Measurements from ENCODE around the gene SPOCK1.
A peak's percentile ranks its signal among the peaks of the same experiment; 100 is the strongest.

Gene SPOCK1

DNA sequence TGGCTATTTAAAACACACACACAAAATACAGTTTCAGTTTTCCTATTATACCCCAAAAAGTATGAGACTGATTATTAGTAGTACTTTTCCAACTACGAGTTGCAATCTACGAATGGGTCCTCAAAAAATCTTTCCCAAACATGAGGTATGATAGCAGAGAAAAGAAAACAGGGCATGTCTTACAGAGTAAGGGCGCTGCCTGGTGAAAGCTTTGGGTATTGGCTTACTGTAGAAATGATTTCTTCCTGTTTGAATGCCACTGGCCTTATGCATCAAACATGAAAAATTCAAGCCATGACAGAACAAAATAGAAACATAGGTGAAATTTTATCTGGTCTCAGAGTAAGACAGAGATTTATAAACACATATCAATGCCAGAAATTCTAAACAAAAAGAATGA, 448.0 kb downstream of the SPOCK1 start:
- no peak overlapping the region for H3K4me3 ChIP-seq (ENCODE audit: control insufficient read depth, low read depth, low read length)
- TF ChIP-seq, protein P1, sequence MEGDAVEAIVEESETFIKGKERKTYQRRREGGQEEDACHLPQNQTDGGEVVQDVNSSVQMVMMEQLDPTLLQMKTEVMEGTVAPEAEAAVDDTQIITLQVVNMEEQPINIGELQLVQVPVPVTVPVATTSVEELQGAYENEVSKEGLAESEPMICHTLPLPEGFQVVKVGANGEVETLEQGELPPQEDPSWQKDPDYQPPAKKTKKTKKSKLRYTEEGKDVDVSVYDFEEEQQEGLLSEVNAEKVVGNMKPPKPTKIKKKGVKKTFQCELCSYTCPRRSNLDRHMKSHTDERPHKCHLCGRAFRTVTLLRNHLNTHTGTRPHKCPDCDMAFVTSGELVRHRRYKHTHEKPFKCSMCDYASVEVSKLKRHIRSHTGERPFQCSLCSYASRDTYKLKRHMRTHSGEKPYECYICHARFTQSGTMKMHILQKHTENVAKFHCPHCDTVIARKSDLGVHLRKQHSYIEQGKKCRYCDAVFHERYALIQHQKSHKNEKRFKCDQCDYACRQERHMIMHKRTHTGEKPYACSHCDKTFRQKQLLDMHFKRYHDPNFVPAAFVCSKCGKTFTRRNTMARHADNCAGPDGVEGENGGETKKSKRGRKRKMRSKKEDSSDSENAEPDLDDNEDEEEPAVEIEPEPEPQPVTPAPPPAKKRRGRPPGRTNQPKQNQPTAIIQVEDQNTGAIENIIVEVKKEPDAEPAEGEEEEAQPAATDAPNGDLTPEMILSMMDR (conservative IDR thresholded peaks at IDR 0.05; ENCODE audit: control insufficient read depth, insufficient read depth, low read depth, low read length): peak; percentile 20
- DNase-seq (ENCODE audit: low read depth): no peak

DNA sequence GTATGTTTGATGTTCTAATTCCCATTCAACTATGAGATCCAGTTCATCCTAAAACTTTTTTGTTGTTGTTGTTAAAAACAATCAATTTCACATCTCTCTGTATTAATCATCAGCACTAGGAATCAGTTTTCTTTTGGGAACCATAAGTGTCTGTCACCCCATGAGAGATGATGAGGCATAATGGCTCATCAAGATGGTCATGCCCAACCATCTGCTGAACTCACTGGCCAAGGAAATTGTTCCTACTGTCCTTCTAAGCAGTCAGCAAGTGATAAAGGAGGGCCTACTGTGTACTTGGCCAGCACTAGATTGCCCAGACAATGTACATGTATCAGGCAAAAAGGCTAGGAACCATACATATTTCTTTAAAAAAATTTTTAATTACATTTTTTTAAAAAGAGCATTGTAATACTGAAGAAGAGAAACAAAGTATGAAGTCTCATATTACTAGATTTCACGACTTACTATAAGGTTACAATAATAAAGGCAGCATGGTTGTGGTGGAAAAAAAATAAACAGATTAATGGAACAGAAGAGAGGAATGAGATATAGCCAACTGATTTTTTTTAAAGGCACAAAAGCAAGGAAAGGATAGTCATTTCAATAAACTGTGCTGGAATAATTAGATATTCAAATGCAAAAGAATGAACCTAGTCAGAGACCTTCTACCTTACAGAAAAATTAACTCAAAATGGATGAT, 458.3 kb downstream of the SPOCK1 start:
- DNase-seq (ENCODE audit: low read depth): peak; percentile 64
- H3K4me3 ChIP-seq (ENCODE audit: control insufficient read depth, low read depth, low read length): no peak overlapping the region
- TF ChIP-seq, protein P1 (conservative IDR thresholded peaks at IDR 0.05; ENCODE audit: control insufficient read depth, insufficient read depth, low read depth, low read length): no peak

DNA sequence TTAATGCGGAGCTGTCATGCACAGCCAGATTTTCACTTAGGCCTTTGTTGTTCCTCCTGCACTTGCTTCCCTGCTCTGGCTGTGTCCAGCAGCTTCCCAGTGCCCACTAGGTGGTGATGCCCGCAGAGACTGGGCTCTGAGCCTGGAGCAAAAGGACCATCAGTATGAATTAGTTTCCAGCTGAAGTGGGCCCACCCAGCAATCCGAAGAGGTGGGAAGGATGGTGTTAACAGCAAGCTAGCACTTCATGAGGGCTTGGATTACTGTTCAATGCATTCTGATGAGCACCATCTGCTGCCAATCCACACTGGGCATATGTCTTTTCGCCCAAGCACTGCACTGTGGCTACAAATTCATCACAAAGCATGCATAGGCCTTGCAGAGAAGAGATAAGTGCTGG, 459.1 kb downstream of the SPOCK1 start:
- no peak overlapping the region for H3K4me3 ChIP-seq (ENCODE audit: control insufficient read depth, low read depth, low read length)
- no peak for DNase-seq (ENCODE audit: low read depth)
- TF ChIP-seq, protein P1 (conservative IDR thresholded peaks at IDR 0.05; ENCODE audit: control insufficient read depth, insufficient read depth, low read depth, low read length): no peak

DNA sequence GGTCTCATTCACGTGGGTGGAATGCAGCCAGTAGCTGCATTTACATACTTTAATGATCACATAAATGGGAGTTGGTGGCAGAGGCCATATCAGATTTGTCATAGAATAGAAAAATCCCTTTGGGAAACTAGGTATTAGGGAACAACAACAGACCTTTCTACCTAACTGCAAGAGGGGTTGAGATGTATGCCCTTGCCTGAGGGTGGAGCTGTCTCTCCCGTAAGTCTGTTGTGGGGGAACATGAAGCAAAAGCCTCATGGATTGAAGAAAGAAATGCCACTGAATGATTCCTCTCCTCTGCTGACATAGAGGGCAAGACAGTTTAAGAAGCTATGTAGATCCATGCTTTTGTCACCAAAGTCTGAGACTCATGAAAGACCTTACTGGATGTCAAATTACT, 461.3 kb downstream of the SPOCK1 start:
- no peak overlapping the region for H3K4me3 ChIP-seq (ENCODE audit: control insufficient read depth, low read depth, low read length)
- TF ChIP-seq, protein P1 (conservative IDR thresholded peaks at IDR 0.05; ENCODE audit: control insufficient read depth, insufficient read depth, low read depth, low read length): no peak
- DNase-seq (ENCODE audit: low read depth): no peak

DNA sequence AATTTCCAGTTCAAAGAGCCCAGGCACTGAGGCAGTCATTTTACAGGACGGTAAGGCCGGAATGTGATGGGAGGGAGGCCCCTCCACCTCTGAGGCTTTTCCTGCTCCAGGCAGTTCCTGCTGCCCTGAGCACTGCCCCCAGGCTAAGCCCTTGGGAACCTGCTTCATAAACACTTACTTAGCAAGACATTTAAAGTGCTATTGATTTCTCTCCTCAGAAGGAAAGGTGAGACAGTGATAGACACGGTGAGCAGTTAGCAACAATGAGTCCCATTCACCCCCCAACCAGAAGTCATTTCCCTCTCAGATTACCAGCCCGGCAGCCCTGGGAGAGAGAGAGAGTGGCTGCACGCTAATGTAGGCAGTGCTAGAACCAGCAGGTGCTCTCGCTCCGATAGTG, 462.5 kb downstream of the SPOCK1 start:
- DNase-seq (ENCODE audit: low read depth): no peak
- TF ChIP-seq, protein P1 (conservative IDR thresholded peaks at IDR 0.05; ENCODE audit: control insufficient read depth, insufficient read depth, low read depth, low read length): no peak
- H3K4me3 ChIP-seq (ENCODE audit: control insufficient read depth, low read depth, low read length): no peak overlapping the region

DNA sequence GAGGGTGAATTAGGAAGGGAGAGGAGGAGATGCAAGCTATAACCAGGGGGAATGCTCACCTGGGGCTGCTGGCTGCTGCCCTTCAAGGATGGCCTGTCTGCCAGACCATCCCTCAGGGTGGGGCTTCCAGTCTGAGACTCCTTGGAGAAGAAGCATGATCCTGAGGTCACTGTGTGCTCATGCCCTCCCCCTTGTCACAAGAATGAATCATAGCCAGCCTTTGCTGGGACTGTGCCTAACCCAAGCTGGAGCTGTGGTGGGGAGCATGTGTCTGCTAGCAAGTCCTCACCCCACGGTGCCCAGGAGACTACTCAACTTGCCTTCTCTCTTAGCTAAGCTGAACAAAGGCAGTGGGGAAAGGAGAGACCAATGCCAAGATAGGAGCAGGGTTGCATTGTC, 463.6 kb downstream of the SPOCK1 start:
- TF ChIP-seq, protein P1 (conservative IDR thresholded peaks at IDR 0.05; ENCODE audit: control insufficient read depth, insufficient read depth, low read depth, low read length): no peak
- H3K4me3 ChIP-seq (ENCODE audit: control insufficient read depth, low read depth, low read length): no peak overlapping the region
- peak; percentile 27 for DNase-seq (ENCODE audit: low read depth)

All from fibroblast of mammary gland (primary cell).